Measurements from ENCODE around the gene HSPA6.
"Not testable (repeated sequence)": the region's sequence is repeated elsewhere in the genome, so short reads cannot be mapped to it uniquely, and the experiment has no call there.

The HSPA6 gene

GRCh38 chr1:161560960-161561715 is 36.8 kb downstream of the HSPA6 start:
- not testable (repeated sequence) for DNase-seq (ENCODE audit: low read depth)

GRCh38 chr1:161562441-161562840 is 38.1 kb downstream of the HSPA6 start:
- not testable (repeated sequence) for DNase-seq (ENCODE audit: low read depth)

GRCh38 chr1:161563522-161563921 is 39.2 kb downstream of the HSPA6 start:
- not testable (repeated sequence) for DNase-seq (ENCODE audit: low read depth)

GRCh38 chr1:161566602-161566960 is 42.2 kb downstream of the HSPA6 start:
- DNase-seq (ENCODE audit: low read depth), result not testable (repeated sequence)

GRCh38 chr1:161571703-161572102 is 47.4 kb downstream of the HSPA6 start:
- DNase-seq (ENCODE audit: low read depth), result not testable (repeated sequence)
